Activated CD8-positive, alpha-beta T cell treated with anti-CD3 and anti-CD28 coated beads for 36 hours (primary cell): ENCODE data around the gene MFAP2. TPM values are rescaled to one million over a fixed set of nuclear protein-coding genes. Genes with fewer than 3 reads are reported as not detected.
"Not testable (repeated sequence)": the region's sequence is repeated elsewhere in the genome, so short reads cannot be mapped to it uniquely, and the experiment has no call there.

Experiments
- ATAC-seq: fragments of 200-7000 bp; cut with Tn5 transposase; one replicate; pipeline ENCODE4 v1.10.0; 2021; ENCODE audit warnings: mild to moderate bottlenecking, moderate library complexity
- CTCF ChIA-PET: fragments of 350-600 bp; sonication (Branson Sonifier 250); formaldehyde crosslinking; loops from one replicate; lab custom pipeline; 2021; ENCODE audit warnings: antibody characterized with exemption; lab: Charles Lee
- POLR2A ChIA-PET: fragments of 350-600 bp; sonication (Branson Sonifier 250); formaldehyde crosslinking; loops from one replicate; lab custom pipeline; 2021; ENCODE audit warnings: antibody characterized with exemption; lab: Charles Lee
- DNase-seq: peaks from one replicate; pipeline ENCODE4 v3.0.0-alpha.2; 2020
- H3K27ac Mint-ChIP-seq: one replicate; pipeline ENCODE4 v1.8.0; 2021; ENCODE audit warnings: mild to moderate bottlenecking, mixed read lengths
- H3K27me3 Mint-ChIP-seq: one replicate; pipeline ENCODE4 v1.8.0; 2021; ENCODE audit warnings: mixed read lengths
- H3K36me3 Mint-ChIP-seq: one replicate; pipeline ENCODE4 v1.8.0; 2021; ENCODE audit warnings: low read depth, mixed read lengths
- H3K4me1 Mint-ChIP-seq: one replicate; pipeline ENCODE4 v1.8.0; 2021; ENCODE audit warnings: low read depth, mixed read lengths
- H3K4me3 Mint-ChIP-seq: one replicate; pipeline ENCODE4 v1.8.0; 2021; ENCODE audit warnings: mild to moderate bottlenecking, moderate library complexity, mixed read lengths
- H3K9me3 Mint-ChIP-seq: one replicate; pipeline ENCODE4 v1.8.0; 2021; ENCODE audit warnings: mixed read lengths
- intact Hi-C: fragments of 100-400 bp; cut with micrococcal nuclease; formaldehyde crosslinking; loops from one replicate; pipeline ENCODE4 v1.10.0; 2022
- total RNA-seq, 2 experiments: library from RNA; stranded (reverse); gene quantifications; one replicate each; pipeline ENCODE4 v1.2.3, GENCODE V29; 2021
- TF ChIP-seq, protein P1 (sequence below): fragments of 200-600 bp; IDR thresholded peaks from one replicate; pipeline ENCODE4 v1.8.0; 2022; ENCODE audit warnings: antibody characterized with exemption, mild to moderate bottlenecking

The MFAP2 gene
- total RNA-seq, 2 experiments from 2014 or later, result not detected

DNA sequence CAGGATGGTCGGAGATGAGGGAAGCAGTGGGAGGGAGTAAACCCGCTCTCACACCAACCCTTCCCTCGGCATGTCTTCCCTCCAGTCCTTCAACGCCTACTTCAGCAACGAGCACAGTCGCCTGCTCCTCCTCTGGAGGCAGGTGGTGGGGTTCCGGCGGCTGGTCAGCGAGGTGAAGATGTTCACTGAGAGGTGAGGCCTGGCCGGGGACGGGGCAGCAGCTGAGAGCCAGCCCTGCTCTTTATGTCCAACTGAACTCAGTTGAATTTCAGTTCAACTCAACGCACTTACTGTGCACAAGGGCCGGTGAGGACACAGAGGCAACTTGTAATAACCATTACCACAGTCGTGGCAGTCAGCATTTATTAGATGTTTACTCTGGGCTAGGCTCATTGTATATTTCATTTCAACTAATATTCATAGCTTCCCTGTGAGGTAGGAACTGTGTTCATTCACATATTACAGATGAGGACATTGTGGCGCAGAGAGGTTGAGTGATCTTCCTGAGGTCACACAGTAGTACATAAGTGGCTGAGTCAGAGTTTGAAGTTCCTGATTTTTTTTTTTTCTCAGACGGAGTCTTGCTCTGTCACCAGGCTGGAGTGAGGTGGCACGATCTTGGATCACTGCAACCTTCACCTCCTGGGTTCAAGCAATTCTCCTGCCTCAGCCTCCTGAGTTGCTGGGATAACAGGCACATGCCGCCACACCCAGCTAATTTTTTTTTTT, 49.0 kb downstream of the MFAP2 start:
- CTCF ChIA-PET, result interaction anchor here (0.6 kb wide), 1 partner anchor 29 kb away, joined by 3 read pairs; no protein-coding TSS in a partner anchor
- H3K4me3 Mint-ChIP-seq, intact Hi-C loops, ATAC-seq, H3K27me3 Mint-ChIP-seq, H3K9me3 Mint-ChIP-seq, DNase-seq, H3K36me3 Mint-ChIP-seq, POLR2A ChIA-PET, H3K27ac Mint-ChIP-seq: not testable (repeated sequence)
- peaks cover 14% of the 10 kb centered on the region for H3K4me1 Mint-ChIP-seq

DNA sequence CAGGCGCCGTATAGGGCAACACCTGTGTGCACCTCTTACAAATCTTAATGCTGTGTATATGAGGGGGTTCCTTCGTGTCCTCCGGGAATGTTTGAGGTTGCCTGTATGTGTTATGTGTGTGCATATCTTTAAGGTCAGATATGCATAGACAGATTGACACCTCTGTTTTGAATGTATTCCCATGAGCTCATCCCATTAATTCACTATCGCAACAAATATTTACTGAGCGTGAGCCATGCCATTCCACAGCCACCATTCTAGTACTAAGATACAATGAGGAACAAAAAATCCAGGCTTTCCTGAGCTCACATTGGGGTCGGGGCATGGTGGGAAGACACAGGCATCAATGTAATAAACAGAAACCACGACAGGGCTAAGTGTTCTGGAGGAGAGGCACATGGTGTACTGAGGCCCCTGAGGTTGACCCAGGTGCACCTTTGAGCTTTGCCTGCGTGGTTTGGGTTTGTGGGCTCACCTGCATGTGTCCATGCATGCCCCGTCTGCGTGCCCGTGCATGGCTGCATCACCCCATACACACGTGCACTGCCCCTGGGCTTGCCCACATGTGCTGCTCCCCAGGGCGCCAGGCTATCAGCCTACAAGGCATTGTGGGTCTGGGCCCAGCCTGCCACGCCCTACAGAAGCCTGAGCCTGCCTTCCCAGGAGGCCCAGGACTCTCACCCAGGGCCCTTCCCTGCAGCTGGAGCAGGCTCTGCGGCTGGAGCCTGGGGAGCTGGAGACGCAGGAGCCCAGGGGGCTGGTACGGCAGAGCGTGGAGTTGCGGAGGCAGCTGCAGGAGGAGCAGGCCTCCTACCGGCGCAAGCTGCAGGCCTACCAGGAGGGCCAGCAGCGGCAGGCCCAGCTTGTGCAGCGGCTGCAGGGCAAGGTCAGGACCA, 51.0 kb downstream of the MFAP2 start:
- H3K4me1 Mint-ChIP-seq, result peaks cover 16% of the 10 kb centered on the region
- intact Hi-C loops, H3K9me3 Mint-ChIP-seq, H3K27me3 Mint-ChIP-seq, H3K27ac Mint-ChIP-seq, ATAC-seq, H3K36me3 Mint-ChIP-seq, H3K4me3 Mint-ChIP-seq, DNase-seq, POLR2A ChIA-PET: not testable (repeated sequence)
- CTCF ChIA-PET, result interaction anchor here (1.7 kb wide), 1 partner anchor 30 kb away, joined by 4 read pairs; no protein-coding TSS in a partner anchor

DNA sequence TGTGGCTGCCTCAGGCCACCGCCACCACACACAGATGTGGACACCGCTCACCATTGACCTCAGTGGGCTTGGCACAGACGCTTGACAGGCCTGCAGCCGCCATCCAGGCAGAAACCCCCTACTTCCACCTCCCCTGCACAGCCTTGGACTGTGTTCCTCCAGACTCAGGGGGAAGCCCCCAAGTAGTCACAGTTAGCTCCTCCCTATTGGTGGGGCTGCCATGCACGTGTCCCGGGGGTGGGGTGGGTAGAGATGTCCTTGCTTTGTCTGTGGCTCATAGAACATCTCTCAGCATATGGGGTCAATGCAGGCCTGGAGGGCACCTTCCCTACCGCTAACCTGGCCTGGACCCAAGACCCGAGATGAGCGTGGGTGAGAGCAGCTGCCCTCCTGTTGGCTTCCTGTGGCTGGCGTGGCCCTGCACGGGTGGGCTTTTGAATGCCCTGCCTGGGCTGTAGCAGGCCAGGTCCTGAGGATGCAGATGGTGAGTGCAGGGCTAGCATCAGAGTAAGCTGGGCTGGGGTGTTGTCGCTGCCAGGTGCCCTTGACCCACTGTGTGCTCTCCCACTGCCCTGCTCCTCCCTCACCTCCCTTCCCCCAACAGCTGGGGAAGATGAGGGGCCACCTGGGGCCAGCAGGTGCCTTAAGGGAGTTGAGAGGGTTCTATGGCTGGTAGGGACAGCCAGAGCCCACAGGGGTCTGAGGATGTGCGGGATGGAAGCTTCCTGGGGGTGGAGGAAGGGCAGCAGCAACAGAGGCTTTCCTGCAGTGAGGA, 52.5 kb downstream of the MFAP2 start:
- peaks cover 17% of the 10 kb centered on the region for H3K4me1 Mint-ChIP-seq
- H3K27me3 Mint-ChIP-seq, result no peaks in the 10 kb centered on the region
- ATAC-seq (peak; percentile 86), DNase-seq (peak; percentile 16)
- H3K9me3 Mint-ChIP-seq, result no peaks in the 10 kb centered on the region
- H3K36me3 Mint-ChIP-seq, result peaks cover 4% of the 10 kb centered on the region
- ChIA-PET POLR2A (interaction anchor here (1.0 kb wide), 1 partner anchor 22 kb away, joined by 3 read pairs; no protein-coding TSS in a partner anchor), CTCF (interaction anchor here (1.3 kb wide), 1 partner anchor 32 kb away, joined by 3 read pairs; no protein-coding TSS in a partner anchor)
- TF ChIP-seq, protein P1, sequence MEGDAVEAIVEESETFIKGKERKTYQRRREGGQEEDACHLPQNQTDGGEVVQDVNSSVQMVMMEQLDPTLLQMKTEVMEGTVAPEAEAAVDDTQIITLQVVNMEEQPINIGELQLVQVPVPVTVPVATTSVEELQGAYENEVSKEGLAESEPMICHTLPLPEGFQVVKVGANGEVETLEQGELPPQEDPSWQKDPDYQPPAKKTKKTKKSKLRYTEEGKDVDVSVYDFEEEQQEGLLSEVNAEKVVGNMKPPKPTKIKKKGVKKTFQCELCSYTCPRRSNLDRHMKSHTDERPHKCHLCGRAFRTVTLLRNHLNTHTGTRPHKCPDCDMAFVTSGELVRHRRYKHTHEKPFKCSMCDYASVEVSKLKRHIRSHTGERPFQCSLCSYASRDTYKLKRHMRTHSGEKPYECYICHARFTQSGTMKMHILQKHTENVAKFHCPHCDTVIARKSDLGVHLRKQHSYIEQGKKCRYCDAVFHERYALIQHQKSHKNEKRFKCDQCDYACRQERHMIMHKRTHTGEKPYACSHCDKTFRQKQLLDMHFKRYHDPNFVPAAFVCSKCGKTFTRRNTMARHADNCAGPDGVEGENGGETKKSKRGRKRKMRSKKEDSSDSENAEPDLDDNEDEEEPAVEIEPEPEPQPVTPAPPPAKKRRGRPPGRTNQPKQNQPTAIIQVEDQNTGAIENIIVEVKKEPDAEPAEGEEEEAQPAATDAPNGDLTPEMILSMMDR, result no peak
- no peak overlapping the region for H3K27ac Mint-ChIP-seq
- H3K4me3 Mint-ChIP-seq, result no peak overlapping the region
- intact Hi-C loops, result no loop called here

DNA sequence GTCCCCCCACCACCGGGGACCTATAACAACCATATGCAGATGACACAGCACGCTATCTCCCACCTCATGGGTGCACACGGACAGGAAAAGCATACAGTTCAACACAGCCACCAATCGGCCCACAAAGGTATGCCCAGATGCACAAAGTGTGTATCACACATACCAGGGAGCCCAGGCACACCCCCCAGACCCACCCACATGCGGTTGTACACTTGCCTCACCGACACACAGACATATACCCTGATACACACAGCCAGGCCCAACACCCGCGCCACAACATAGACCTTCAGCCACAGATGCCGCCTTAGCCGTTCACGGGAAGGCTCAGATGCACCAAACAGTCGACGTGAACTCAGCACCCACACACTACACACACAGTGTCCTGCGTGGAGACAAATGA, 53.2 kb downstream of the MFAP2 start:
- no peaks in the 10 kb centered on the region for H3K9me3 Mint-ChIP-seq
- peaks cover 4% of the 10 kb centered on the region for H3K36me3 Mint-ChIP-seq
- H3K27ac Mint-ChIP-seq, result no peak overlapping the region
- ChIA-PET POLR2A (interaction anchor here (1.0 kb wide), 1 partner anchor 21 kb away, joined by 3 read pairs; no protein-coding TSS in a partner anchor), CTCF (interaction anchor here (1.3 kb wide), 1 partner anchor 33 kb away, joined by 3 read pairs; no protein-coding TSS in a partner anchor)
- no peak overlapping the region for H3K4me3 Mint-ChIP-seq
- TF ChIP-seq, protein P1, result no peak
- peaks cover 22% of the 10 kb centered on the region for H3K4me1 Mint-ChIP-seq
- intact Hi-C loops, result no loop called here
- no peak for ATAC-seq
- no peak for DNase-seq
- no peaks in the 10 kb centered on the region for H3K27me3 Mint-ChIP-seq

DNA sequence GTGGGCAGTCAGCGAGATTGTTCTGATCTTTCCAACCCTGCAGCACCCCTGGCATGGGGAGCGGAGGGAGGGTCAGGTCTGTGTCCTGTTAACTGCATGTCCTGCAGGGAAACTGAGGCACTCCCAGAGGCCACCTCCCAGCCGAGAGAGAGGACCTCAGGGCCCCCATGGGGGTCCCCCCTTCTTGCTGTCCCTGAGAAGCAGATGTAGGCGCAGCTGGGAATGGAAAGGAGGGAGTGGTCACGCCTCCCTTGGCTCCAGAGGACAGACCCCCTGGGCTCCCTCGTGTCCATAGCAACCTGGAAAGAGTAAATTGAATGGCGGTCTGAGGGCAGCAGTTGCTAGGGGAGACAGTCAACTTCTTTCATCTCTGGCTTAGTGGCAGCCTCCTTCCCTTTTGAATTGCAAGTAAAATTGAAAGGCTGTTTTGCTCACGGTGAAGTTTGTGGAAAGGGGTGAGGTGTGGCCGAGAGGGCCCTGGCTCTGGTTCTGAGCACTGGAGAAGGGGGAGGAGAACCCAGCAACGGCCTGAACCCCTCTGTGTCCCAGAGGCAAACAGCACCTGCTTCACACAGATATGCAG, 53.8 kb downstream of the MFAP2 start:
- DNase-seq (no peak), ATAC-seq (no peak)
- Mint-ChIP-seq H3K36me3 (peaks cover 5% of the 10 kb centered on the region), H3K27ac (no peak overlapping the region), H3K9me3 (no peaks in the 10 kb centered on the region), H3K4me1 (peaks cover 26% of the 10 kb centered on the region), H3K27me3 (no peaks in the 10 kb centered on the region), H3K4me3 (no peak overlapping the region)
- intact Hi-C loops, result no loop called here
- CTCF ChIA-PET, result interaction anchor here (1.6 kb wide), 1 partner anchor 30 kb away, joined by 5 read pairs; no protein-coding TSS in a partner anchor
- TF ChIP-seq, protein P1, result no peak
- POLR2A ChIA-PET, result no interaction called here
